Stimulated activated CD8-positive, alpha-beta memory T cell treated with anti-CD3 and anti-CD28 coated beads, Interleukin-15, amount 100 ng/mL, for 4 hours (primary cell): ENCODE results near the gene CNKSR2.
"Not testable (repeated sequence)": the region's sequence is repeated elsewhere in the genome, so short reads cannot be mapped to it uniquely, and the experiment has no call there.

Experiments used
- DNase-seq, 2 donors: peaks; one replicate each; pipeline ENCODE4 v3.0.0-alpha.2; 2020; ENCODE audit warnings: low read depth in 2 of 2

Gene CNKSR2

GRCh38 chrX:21440911-21441310, 66.7 kb downstream of the CNKSR2 start:
- no peak for DNase-seq

- no peak for DNase-seq
Observed at GRCh38 chrX:21457718-21458117, 83.5 kb downstream of the CNKSR2 start.

GRCh38 chrX:21469071-21469470, 94.9 kb downstream of the CNKSR2 start:
- no peak for DNase-seq

DNA sequence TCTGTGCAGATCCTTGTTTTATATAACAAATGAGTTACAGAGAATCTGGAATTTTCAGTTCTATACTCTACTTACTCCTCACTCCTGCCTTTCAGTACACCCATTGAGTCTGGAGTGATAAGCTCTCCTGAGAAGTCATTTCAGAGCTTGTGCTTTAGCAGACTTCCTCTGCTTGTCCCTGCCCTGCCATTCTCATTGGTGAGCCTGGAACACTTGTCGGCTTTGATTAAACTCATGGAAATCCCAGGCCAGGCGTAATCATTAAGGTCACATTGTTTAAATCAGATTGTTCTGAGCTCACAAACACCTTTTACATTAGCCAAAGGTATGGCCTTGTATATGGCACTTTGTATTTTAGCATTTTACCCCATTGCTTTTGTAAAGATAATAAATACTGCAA, 102.7 kb downstream of the CNKSR2 start:
- DNase-seq: no peak

GRCh38 chrX:21479695-21480270, 105.6 kb downstream of the CNKSR2 start:
- no peak for DNase-seq

DNA sequence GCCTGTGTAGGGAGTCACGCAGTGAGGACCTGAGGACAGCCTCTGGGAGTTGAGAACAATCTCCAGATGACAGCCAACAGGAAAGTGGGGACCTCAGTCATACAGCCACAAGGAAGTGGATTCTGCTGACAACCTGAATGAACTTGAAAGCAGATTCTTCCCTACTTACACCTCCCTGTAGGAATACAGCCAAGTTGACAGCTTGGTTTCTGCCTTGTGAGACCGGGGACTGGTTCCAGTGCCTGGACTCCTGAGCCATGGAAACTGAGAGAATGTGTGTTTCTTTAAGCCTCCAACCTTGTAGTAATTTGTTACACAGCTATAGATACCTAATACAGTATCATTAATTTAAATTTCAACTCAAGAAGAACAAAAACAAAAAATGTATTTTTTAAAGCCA, 107.5 kb downstream of the CNKSR2 start:
- DNase-seq: no peak

DNA sequence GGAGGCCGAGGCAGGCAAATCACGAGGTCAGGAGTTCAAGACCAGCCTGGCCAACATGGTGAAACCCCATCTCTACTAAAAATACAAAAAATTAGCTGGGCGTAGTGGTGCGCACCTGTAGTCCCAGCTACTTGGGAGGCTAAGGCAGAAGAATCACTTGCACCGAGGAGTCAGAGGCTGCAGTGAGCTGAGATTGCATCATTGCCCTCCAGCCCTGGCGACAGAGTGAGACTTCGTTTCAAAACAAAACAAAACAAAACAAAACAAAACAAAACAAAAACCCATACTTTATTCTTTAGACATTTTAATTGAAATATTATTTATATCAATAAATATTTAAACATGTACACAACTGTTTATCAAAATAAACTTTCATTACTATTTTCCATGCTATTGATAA, 109.8 kb downstream of the CNKSR2 start:
- DNase-seq: not testable (repeated sequence)

GRCh38 chrX:21487832-21488231, 113.6 kb downstream of the CNKSR2 start:
- no peak for DNase-seq

DNA sequence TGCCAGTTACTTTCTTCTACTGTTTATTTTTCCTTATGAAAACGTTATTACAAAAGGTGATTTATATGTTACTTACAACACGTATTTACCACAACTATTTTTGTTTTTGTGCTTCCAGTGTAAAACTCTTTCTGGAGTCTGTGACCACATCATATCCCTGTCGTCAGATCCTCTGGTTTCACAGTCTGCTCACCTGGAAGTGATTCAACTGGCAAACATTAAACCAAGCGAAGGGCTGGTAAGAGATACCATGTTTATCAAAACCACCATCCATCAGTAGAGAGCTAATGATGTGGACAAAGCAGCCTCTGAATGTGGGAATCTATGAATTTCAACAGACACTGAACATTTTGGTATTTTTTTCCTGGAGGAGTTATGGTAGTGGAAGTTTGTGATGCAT, 116.1 kb downstream of the CNKSR2 start:
- DNase-seq: no peak

DNA sequence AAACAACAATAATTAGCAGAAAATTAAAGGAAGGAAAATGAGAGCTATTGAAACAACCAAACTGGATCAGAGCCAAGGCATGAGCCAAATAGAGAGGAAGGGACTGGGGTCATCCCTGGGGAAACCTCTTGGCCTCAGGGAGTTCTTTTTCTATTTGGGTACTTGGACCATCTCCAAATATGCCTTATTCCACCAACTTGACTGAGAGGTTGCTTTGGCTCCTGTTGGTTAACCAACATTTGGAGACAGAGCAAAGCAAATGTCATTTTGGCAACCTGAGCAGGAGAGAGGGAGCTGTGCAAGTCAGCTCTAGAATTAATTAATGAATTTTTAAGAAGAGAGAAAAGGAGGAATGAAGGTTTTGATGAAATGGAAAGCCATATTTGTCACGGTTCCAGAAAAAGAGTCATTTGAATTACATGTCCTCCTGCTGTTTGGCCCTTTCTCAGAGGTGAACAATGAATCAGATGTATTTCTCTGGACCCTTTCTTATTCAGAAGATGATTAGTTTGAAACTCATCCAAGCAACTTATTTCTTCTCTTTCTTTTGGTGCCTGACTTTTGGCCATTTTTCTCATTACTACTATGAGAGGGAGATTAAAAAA, 119.1 kb downstream of the CNKSR2 start:
- no peak for DNase-seq

- DNase-seq: no peak
Observed at GRCh38 chrX:21503593-21503992, 129.4 kb downstream of the CNKSR2 start.

DNA sequence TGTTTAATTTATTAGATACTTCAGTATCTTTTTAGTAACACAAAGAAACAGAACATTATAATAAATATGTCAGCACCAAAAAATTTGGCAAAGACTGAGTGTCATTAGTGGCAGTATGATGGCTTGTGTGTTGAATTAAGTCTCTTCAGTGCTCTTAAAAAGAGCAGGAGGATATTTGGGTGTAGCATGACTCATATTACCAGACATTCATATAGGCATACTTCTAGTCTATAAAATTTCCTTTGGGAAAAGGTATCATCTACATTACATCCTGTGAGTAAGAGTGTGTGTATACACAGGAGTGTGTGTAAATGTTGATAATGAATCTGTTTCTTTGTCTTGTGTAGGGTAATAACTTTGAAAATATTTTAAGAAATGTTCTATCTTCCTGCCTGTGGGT, 135.7 kb downstream of the CNKSR2 start:
- no peak for DNase-seq

- DNase-seq: no peak
Observed at GRCh38 chrX:21524008-21524407, 149.8 kb downstream of the CNKSR2 start.

GRCh38 chrX:21528076-21528475, 153.9 kb downstream of the CNKSR2 start:
- DNase-seq: no peak

DNA sequence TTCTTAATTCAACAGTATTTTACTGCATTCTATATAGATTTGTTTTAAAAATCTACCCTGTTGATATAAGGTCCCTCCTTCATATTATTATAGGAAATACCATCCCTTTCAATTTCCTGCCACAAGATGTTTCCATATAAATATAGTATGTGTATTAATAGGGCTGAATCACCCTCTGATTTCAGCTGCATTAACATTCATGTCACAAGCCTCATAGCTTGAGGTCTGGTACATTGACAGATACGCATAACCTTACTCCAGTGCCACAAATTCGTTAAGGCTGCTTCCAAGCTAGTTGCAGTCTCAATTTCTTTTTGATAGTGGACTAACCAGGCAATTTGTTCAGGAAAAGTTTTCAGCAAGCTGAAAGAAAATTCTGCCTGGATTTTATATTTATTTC, 155.6 kb downstream of the CNKSR2 start:
- no peak for DNase-seq

DNA sequence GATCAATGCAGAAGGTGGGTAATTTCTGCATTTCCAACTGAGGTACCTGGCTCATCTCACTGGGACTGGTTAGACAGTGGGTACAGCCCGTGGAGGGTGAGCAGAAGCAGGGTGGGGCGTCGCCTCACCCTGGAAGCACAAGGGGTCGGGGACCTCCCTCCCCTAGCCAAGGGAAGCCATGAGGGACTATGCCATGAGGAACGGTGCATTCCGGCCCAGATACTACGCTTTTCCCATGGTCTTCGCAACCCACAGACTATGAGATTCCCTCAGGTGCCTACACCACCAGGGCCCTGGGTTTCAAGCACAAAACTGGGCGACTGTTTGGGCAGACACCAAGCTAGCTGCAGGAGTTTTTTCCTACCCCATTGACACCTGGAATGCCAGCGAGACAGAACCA, 170.4 kb downstream of the CNKSR2 start:
- not testable (repeated sequence) for DNase-seq

- no peak for DNase-seq
Observed at GRCh38 chrX:21559417-21559816, 185.2 kb downstream of the CNKSR2 start.

DNA sequence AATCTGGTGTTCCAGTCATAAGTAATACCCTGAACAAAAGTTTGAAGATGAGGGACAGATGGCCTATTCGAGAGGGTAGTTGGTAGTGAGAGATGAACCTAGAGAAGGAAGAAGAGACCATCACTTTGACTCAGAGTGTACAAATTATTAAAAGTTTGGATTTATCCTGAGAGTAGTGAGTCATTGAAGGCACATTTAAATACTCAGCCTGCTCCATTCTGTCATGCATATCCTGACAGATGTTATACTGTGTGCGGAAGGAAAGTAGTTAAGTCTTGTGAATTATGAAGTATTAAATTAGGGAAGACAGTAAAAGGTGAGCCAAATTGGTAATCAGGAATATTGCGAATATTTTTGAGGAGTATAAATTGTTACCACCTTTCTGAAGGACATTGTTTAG, 190.8 kb downstream of the CNKSR2 start:
- no peak for DNase-seq

GRCh38 chrX:21574793-21575192, 200.6 kb downstream of the CNKSR2 start:
- no peak for DNase-seq

DNA sequence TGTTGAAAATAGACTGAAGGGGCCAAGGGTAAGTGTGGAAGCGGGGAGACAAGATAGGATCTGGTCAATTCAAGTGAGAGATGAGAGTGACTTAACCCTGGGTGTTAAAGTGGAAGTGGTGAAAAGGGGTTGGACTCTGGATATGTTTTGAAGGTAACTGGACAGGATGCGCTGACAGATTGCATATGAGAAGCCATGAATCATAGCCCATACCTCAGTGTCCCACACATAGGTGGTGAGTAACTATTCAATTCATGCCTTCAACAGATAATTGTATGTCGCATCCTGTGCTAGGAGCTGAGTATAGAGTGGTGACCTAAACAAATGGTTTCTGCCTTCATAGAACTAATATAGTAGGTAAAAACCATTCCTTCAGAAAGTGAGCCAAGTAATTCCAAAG, 207.3 kb downstream of the CNKSR2 start:
- no peak for DNase-seq

DNA sequence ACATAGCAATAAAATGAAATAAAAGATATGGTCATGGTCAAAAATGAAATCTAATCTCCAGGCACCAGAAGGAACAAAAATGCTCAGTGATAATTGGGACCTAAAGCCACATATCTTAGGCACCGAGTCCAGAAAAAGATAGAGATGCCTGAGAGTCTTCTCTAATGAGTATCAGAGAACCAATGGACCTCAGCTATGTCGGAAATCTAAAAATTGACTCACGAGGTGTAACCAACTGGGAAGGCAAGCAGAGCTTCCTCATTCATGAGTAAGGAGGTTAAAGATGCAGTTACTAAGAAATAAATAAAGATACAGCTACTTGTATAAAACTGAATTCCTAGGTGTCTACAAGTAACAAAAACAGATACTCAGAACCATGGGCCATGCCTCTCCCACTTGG, 211.8 kb downstream of the CNKSR2 start:
- no peak for DNase-seq

DNA sequence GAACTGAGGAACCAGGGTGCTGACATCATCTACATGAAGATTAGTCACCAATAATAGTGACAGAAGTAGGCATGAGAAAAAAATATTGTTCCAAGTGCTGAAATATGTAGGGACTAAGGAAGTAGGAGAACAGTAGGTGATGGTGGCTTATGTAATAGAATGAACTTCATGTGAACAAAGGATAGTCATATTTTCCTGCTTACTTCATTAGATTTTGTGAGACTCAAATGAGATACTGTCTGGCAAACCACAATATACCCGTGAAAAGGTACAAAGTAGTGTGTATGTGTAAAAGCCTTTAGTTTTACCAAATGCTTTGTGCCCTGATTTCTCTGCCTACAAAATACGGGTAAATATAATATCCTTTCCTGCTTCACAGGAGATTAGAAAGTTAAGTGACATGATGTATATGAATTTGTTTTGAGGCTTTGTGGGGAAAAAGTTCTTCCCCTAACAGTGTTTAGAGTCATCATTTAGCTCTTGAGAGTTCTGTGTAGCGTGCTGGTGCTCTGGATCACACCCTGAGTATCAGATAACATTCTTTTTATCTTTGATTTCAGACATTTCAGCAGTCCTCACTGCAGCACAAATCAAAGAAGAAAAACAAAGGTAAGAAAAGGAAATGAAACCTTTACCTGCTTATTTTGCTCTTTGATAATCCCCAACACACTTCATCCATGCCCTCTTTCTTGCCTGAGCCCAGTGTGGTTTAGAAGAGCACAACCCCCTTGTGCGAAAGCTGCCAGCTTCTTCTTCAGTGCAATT, 216.0 kb downstream of the CNKSR2 start:
- no peak for DNase-seq

DNA sequence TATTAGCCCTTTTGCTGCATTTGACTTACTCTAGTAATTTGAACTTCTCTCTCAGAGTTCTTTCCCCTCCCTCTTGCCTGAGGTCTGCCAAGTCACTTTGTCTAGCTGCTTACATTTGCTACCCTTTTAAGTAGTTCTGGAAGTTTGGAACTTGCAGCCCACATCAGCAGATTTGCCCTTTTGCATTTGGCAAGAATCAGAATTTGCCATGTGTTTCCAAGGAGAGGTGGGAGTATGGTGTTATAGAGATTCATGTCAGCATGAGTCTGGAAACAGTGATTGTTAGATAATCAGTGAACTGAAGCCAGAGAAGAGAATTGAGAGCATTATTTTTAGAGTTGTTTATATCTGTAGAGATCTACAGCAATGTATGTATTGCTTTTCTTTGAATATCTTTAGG, 231.8 kb downstream of the CNKSR2 start:
- no peak for DNase-seq
